Stimulated activated naive CD4-positive, alpha-beta T cell (primary cell): ENCODE results near the gene CYP2W1.

Experiments
- DNase-seq, 6 experiments: peaks; one replicate each; lab custom pipeline; 2025; lab: John Stamatoyannopoulos, UW

CYP2W1 gene

GRCh38 chr7:1015196-1016121 is 32.5 kb downstream of the CYP2W1 start:
- DNase-seq, result no peak

GRCh38 chr7:1016577-1017531 is 33.9 kb downstream of the CYP2W1 start:
- no peak for DNase-seq

GRCh38 chr7:1017586-1018333 is 34.8 kb downstream of the CYP2W1 start:
- DNase-seq, result no peak

GRCh38 chr7:1018334-1018695 is 35.3 kb downstream of the CYP2W1 start:
- DNase-seq, result no peak

- no peak for DNase-seq
These were observed 36.3 kb downstream of the CYP2W1 start for GRCh38 chr7:1019255-1019785.

- no peak for DNase-seq
These were observed 37.0 kb downstream of the CYP2W1 start for GRCh38 chr7:1019789-1020610.

GRCh38 chr7:1020849-1021251 is 37.9 kb downstream of the CYP2W1 start:
- no peak for DNase-seq

GRCh38 chr7:1021366-1021765 is 38.4 kb downstream of the CYP2W1 start:
- DNase-seq, result no peak

- no peak for DNase-seq
These were observed 39.0 kb downstream of the CYP2W1 start for GRCh38 chr7:1021931-1022330.

- no peak for DNase-seq
These were observed 39.4 kb downstream of the CYP2W1 start for GRCh38 chr7:1022356-1022755.

- no peak for DNase-seq
These were observed 40.0 kb downstream of the CYP2W1 start for GRCh38 chr7:1022801-1023465.

- DNase-seq, result no peak
These were observed 41.4 kb downstream of the CYP2W1 start for GRCh38 chr7:1024331-1024841.

GRCh38 chr7:1024876-1025742 is 42.1 kb downstream of the CYP2W1 start:
- no peak for DNase-seq

- no peak for DNase-seq
These were observed 43.0 kb downstream of the CYP2W1 start for GRCh38 chr7:1025743-1026581.

- DNase-seq, result no peak
These were observed 43.8 kb downstream of the CYP2W1 start for GRCh38 chr7:1026721-1027161.

GRCh38 chr7:1027242-1028043 is 44.5 kb downstream of the CYP2W1 start:
- no peak for DNase-seq
